ENCODE measurements around the gene SLCO4A1. TPM values are rescaled to one million over a fixed set of nuclear protein-coding genes. Genes with fewer than 3 reads are reported as not detected.

Gene SLCO4A1
- total RNA-seq, 2 donors from 2014 or later, result 2.9 to 5.0 TPM

GRCh38 chr20:62700261-62700930 lies 58.1 kb downstream of the SLCO4A1 start:
- H3K36me3 ChIP-seq (ENCODE audit: control insufficient read depth, insufficient read depth, low read length), result no peaks in the 10 kb centered on the region
- 89 to 91% methylated on average over 16 to 18 of the region's 18 CpGs for WGBS, 2 experiments (ENCODE audit: insufficient coverage in 1 of 2, insufficient read length in 1 of 2)
- H3K4me3 ChIP-seq (ENCODE audit: low read length), result no peak overlapping the region
- Mint-ChIP-seq H3K4me3 (no peak overlapping the region), H3K4me1 (peaks cover 2% of the 10 kb centered on the region), H3K36me3 (ENCODE audit: low read depth) (no peaks in the 10 kb centered on the region), H3K9me3 (no peaks in the 10 kb centered on the region), H3K27ac (no peak overlapping the region), H3K27me3 (ENCODE audit: insufficient read depth) (peaks cover 2% of the 10 kb centered on the region)
- TF ChIP-seq, protein P1, sequence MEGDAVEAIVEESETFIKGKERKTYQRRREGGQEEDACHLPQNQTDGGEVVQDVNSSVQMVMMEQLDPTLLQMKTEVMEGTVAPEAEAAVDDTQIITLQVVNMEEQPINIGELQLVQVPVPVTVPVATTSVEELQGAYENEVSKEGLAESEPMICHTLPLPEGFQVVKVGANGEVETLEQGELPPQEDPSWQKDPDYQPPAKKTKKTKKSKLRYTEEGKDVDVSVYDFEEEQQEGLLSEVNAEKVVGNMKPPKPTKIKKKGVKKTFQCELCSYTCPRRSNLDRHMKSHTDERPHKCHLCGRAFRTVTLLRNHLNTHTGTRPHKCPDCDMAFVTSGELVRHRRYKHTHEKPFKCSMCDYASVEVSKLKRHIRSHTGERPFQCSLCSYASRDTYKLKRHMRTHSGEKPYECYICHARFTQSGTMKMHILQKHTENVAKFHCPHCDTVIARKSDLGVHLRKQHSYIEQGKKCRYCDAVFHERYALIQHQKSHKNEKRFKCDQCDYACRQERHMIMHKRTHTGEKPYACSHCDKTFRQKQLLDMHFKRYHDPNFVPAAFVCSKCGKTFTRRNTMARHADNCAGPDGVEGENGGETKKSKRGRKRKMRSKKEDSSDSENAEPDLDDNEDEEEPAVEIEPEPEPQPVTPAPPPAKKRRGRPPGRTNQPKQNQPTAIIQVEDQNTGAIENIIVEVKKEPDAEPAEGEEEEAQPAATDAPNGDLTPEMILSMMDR (conservative IDR thresholded peaks at IDR 0.05), result no peak
- H3K9me3 ChIP-seq (ENCODE audit: control insufficient read depth, low read length), result no peaks in the 10 kb centered on the region
- no peaks in the 10 kb centered on the region for H3K27me3 ChIP-seq (ENCODE audit: control insufficient read depth, insufficient read depth, low read length, poor library complexity, severe bottlenecking)
- no peak for DNase-seq
- no peak overlapping the region for H3K9ac ChIP-seq (ENCODE audit: extremely low read depth, low read length, poor library complexity, severe bottlenecking)
- H3K4me1 ChIP-seq (ENCODE audit: control insufficient read depth, insufficient read depth, low read length), result no peaks in the 10 kb centered on the region
- H3K27ac ChIP-seq (ENCODE audit: low read depth, low read length), result no peak overlapping the region

GRCh38 chr20:62701161-62702012 lies 59.1 kb downstream of the SLCO4A1 start:
- no peaks in the 10 kb centered on the region for H3K9me3 ChIP-seq (ENCODE audit: control insufficient read depth, low read length)
- H3K4me1 ChIP-seq (ENCODE audit: control insufficient read depth, insufficient read depth, low read length), result no peaks in the 10 kb centered on the region
- no peak overlapping the region for H3K4me3 ChIP-seq (ENCODE audit: low read length)
- TF ChIP-seq, protein P1 (conservative IDR thresholded peaks at IDR 0.05), result no peak
- DNase-seq, result no peak
- Mint-ChIP-seq H3K27ac (no peak overlapping the region), H3K36me3 (ENCODE audit: low read depth) (no peaks in the 10 kb centered on the region), H3K4me3 (no peak overlapping the region), H3K4me1 (peaks cover under 1% of the 10 kb centered on the region), H3K27me3 (ENCODE audit: insufficient read depth) (peaks cover 5% of the 10 kb centered on the region), H3K9me3 (no peaks in the 10 kb centered on the region)
- no peak overlapping the region for H3K9ac ChIP-seq (ENCODE audit: extremely low read depth, low read length, poor library complexity, severe bottlenecking)
- H3K36me3 ChIP-seq (ENCODE audit: control insufficient read depth, insufficient read depth, low read length), result no peaks in the 10 kb centered on the region
- no peak overlapping the region for H3K27ac ChIP-seq (ENCODE audit: low read depth, low read length)
- H3K27me3 ChIP-seq (ENCODE audit: control insufficient read depth, insufficient read depth, low read length, poor library complexity, severe bottlenecking), result no peaks in the 10 kb centered on the region
- WGBS, 2 experiments (ENCODE audit: insufficient coverage in 1 of 2, insufficient read length in 1 of 2), result 87 to 91% methylated on average over 13 to 24 of the region's 24 CpGs

DNA sequence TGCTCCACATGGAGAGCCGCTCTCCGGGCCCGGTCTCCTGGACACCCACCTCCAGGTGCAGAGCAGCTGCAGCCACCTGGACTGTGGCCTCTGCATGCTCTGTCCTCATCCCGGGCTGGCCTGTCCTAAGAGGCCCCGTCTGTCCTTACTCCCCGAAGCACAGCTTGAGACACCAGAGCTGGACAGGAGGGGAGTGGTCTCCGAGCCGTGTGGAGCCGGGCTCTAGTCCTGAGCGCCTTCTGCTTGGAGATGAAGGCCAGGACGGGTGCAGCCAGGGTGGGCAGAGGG lies 59.7 kb downstream of the SLCO4A1 start:
- H3K9me3 ChIP-seq (ENCODE audit: control insufficient read depth, low read length), result no peaks in the 10 kb centered on the region
- TF ChIP-seq, protein P1 (conservative IDR thresholded peaks at IDR 0.05), result no peak
- Mint-ChIP-seq H3K9me3 (no peaks in the 10 kb centered on the region), H3K36me3 (ENCODE audit: low read depth) (no peaks in the 10 kb centered on the region), H3K27ac (no peak overlapping the region), H3K4me1 (no peaks in the 10 kb centered on the region), H3K4me3 (no peak overlapping the region), H3K27me3 (ENCODE audit: insufficient read depth) (peaks cover 7% of the 10 kb centered on the region)
- no peak overlapping the region for H3K27ac ChIP-seq (ENCODE audit: low read depth, low read length)
- WGBS, 2 experiments (ENCODE audit: insufficient coverage in 1 of 2, insufficient read length in 1 of 2), result 89 to 98% methylated on average over 10 to 11 of the region's 11 CpGs
- peaks cover 2% of the 10 kb centered on the region for H3K27me3 ChIP-seq (ENCODE audit: control insufficient read depth, insufficient read depth, low read length, poor library complexity, severe bottlenecking)
- H3K4me1 ChIP-seq (ENCODE audit: control insufficient read depth, insufficient read depth, low read length), result no peaks in the 10 kb centered on the region
- no peak overlapping the region for H3K4me3 ChIP-seq (ENCODE audit: low read length)
- no peak for DNase-seq
- no peak overlapping the region for H3K9ac ChIP-seq (ENCODE audit: extremely low read depth, low read length, poor library complexity, severe bottlenecking)
- no peaks in the 10 kb centered on the region for H3K36me3 ChIP-seq (ENCODE audit: control insufficient read depth, insufficient read depth, low read length)
